GM10266 (cell line): Measurements from ENCODE around the gene FAM89A.
"Not testable (repeated sequence)": the region's sequence is repeated elsewhere in the genome, so short reads cannot be mapped to it uniquely, and the experiment has no call there.

Experiments
- DNase-seq: peaks from one replicate; pipeline ENCODE4 v3.0.0; 2012; ENCODE audit errors: extremely low spot score
- CTCF ChIP-seq: IDR thresholded peaks from 2 replicates; pipeline ENCODE4 v1.5.1; 2012; ENCODE audit warnings: mild to moderate bottlenecking, low read depth; ENCODE audit not compliant: control insufficient read depth, insufficient read depth; ENCODE audit errors: missing control alignments

Gene FAM89A

GRCh38 chr1:231019711-231020110, 20.3 kb downstream of the FAM89A start:
- no peak for DNase-seq
- no peak for TF ChIP-seq CTCF

GRCh38 chr1:231016966-231017365, 23.1 kb downstream of the FAM89A start:
- DNase-seq, result no peak
- TF ChIP-seq CTCF, result no peak

GRCh38 chr1:231016234-231016633, 23.8 kb downstream of the FAM89A start:
- no peak for DNase-seq
- TF ChIP-seq CTCF, result no peak

- TF ChIP-seq CTCF, result no peak
- no peak for DNase-seq
These were observed 26.6 kb downstream of the FAM89A start for GRCh38 chr1:231013391-231014015.

GRCh38 chr1:231011963-231012362, 28.1 kb downstream of the FAM89A start:
- DNase-seq, result no peak
- no peak for TF ChIP-seq CTCF

- no peak for TF ChIP-seq CTCF
- DNase-seq, result no peak
These were observed 28.7 kb downstream of the FAM89A start for GRCh38 chr1:231011360-231011759.

GRCh38 chr1:231007535-231007934, 32.5 kb downstream of the FAM89A start:
- not testable (repeated sequence) for DNase-seq

- no peak for TF ChIP-seq CTCF
- no peak for DNase-seq
These were observed 38.2 kb downstream of the FAM89A start for GRCh38 chr1:231001892-231002291.
